Measurements from ENCODE around the gene NTRK2.

GRCh38 chr9:84699984-84700383 lies 30.5 kb downstream of the NTRK2 start:
- TF ChIP-seq CTCF (IDR thresholded peaks at IDR 0.05; ENCODE audit: low read depth, low read length, missing input control) (no peak), ATF3 (IDR thresholded peaks at IDR 0.05) (no peak), EGR1 (IDR thresholded peaks at IDR 0.05; ENCODE audit: low read depth in 2 of 2) (no peak), HNF4G (IDR thresholded peaks at IDR 0.05) (no peak), SP1 (IDR thresholded peaks at IDR 0.05) (no peak), REST (IDR thresholded peaks at IDR 0.05) (no peak), JUND (IDR thresholded peaks at IDR 0.05) (no peak), NR2F2 (IDR thresholded peaks at IDR 0.05) (no peak), MAX (IDR thresholded peaks at IDR 0.05) (no peak), TAF1 (conservative IDR thresholded peaks at IDR 0.05) (no peak), FOXA1 (IDR thresholded peaks at IDR 0.05) (no peak), GABPA (IDR thresholded peaks at IDR 0.05 in 1 of 2, conservative IDR thresholded peaks at IDR 0.05 in 1 of 2) (no peak), RAD21 (IDR thresholded peaks at IDR 0.05) (no peak)
